K562 (cell line): ENCODE data around the gene TULP3. TPM values are rescaled to one million over a fixed set of nuclear protein-coding genes. Genes with fewer than 3 reads are reported as not detected.

Experiments used
- ARID1B ChIP-seq: fragments of 450-650 bp; IDR thresholded peaks from 2 replicates; pipeline ENCODE4 v1.6.1; 2016; ENCODE audit warnings: antibody characterized with exemption, mild to moderate bottlenecking, inconsistent platforms
- ARID2 ChIP-seq: fragments of 450-650 bp; IDR thresholded peaks from 2 replicates; pipeline ENCODE4 v1.6.1; 2017; ENCODE audit warnings: antibody characterized with exemption, mild to moderate bottlenecking
- CBFA2T3 ChIP-seq: fragments of 450-650 bp; IDR thresholded peaks from 2 replicates; pipeline ENCODE4 v1.6.1; 2017
- DACH1 ChIP-seq: fragments of 450-650 bp; IDR thresholded peaks from 2 replicates; pipeline ENCODE4 v1.6.1; 2018; ENCODE audit not compliant: partially characterized antibody
- DPF2 ChIP-seq: fragments of 450-650 bp; IDR thresholded peaks from 2 replicates; pipeline ENCODE4 v1.6.1; 2016
- EP300 ChIP-seq: IDR thresholded peaks from 2 replicates; pipeline ENCODE4 v1.6.1; 2012; ENCODE audit warnings: low read length, improper control_type of control experiment
- FOSL1 ChIP-seq: fragments of 200-800 bp; sonication (Bioruptor generic); conservative IDR thresholded peaks from 2 replicates; pipeline ENCODE4 v1.6.1; 2016; ENCODE audit warnings: missing genetic modification characterization, missing compliant biosample characterization
- MECOM ChIP-seq: fragments of 250-450 bp; sonication (Bioruptor Pico); IDR thresholded peaks from 2 replicates; pipeline ENCODE4 v1.8.0; 2022; ENCODE audit warnings: inconsistent platforms
- MEF2A ChIP-seq: IDR thresholded peaks from 2 replicates; pipeline ENCODE4 v1.6.1; 2011; ENCODE audit warnings: low read depth, mild to moderate bottlenecking, low read length, moderate library complexity; ENCODE audit not compliant: control insufficient read depth
- MEIS2 ChIP-seq: fragments of 450-650 bp; IDR thresholded peaks from 2 replicates; pipeline ENCODE4 v1.6.1; 2014; ENCODE audit warnings: mild to moderate bottlenecking; ENCODE audit not compliant: partially characterized antibody
- MTA3 ChIP-seq: fragments of 450-650 bp; formaldehyde crosslinking; IDR thresholded peaks from 2 replicates; pipeline ENCODE4 v1.6.1; 2017; ENCODE audit warnings: mild to moderate bottlenecking, borderline replicate concordance
- NEUROD1 ChIP-seq: fragments of 150-350 bp; IDR thresholded peaks from 2 replicates; pipeline ENCODE4 v1.6.1; 2014; ENCODE audit warnings: borderline replicate concordance, low read length, low read depth; ENCODE audit not compliant: partially characterized antibody
- RBM15 ChIP-seq: fragments of 200-400 bp; formaldehyde crosslinking; IDR thresholded peaks from 2 replicates; pipeline ENCODE4 v1.6.1; 2018; ENCODE audit warnings: mild to moderate bottlenecking, low read length, moderate library complexity; ENCODE audit not compliant: insufficient read depth
- RBM22 ChIP-seq: fragments of 200-400 bp; formaldehyde crosslinking; IDR thresholded peaks from 2 replicates; pipeline ENCODE4 v1.6.1; 2018; ENCODE audit warnings: low read length, low read depth; ENCODE audit not compliant: poor library complexity, severe bottlenecking
- RBM25 ChIP-seq: fragments of 200-400 bp; formaldehyde crosslinking; IDR thresholded peaks from 2 replicates; pipeline ENCODE4 v1.6.1; 2018; ENCODE audit warnings: low read length, low read depth, moderate library complexity; ENCODE audit not compliant: severe bottlenecking
- RCOR1 ChIP-seq, 2 experiments: IDR thresholded peaks; 2 replicates each; pipeline ENCODE4 v1.6.1; 2012; ENCODE audit warnings: low read depth in 2 of 2, low read length in 2 of 2, borderline replicate concordance in 1 of 2, improper control_type of control experiment in 1 of 2
- RFX1 ChIP-seq: fragments of 450-650 bp; IDR thresholded peaks from 2 replicates; pipeline ENCODE4 v1.6.1; 2016; ENCODE audit warnings: mild to moderate bottlenecking, moderate library complexity
- SMAD2 ChIP-seq: fragments of 150-350 bp; IDR thresholded peaks from 2 replicates; pipeline ENCODE4 v1.6.1; 2014; ENCODE audit warnings: low read depth, mild to moderate bottlenecking, low read length
- SMARCA4 ChIP-seq: fragments of 450-650 bp; IDR thresholded peaks from 2 replicates; pipeline ENCODE4 v1.6.1; 2016
- SOX6 ChIP-seq: fragments of 450-650 bp; IDR thresholded peaks from 2 replicates; pipeline ENCODE4 v1.6.1; 2014; ENCODE audit warnings: mild to moderate bottlenecking
- SPI1 ChIP-seq: IDR thresholded peaks from 2 replicates; pipeline ENCODE4 v1.6.1; 2011; ENCODE audit warnings: low read depth, low read length, control low read depth, borderline replicate concordance
- TAL1 ChIP-seq: fragments of 450-650 bp; IDR thresholded peaks from 2 replicates; pipeline ENCODE4 v1.6.1; 2016; ENCODE audit warnings: mild to moderate bottlenecking
- ZNF239 ChIP-seq: fragments of 250-450 bp; sonication (Bioruptor Pico); IDR thresholded peaks from 2 replicates; pipeline ENCODE4 v1.4.0; 2020; ENCODE audit warnings: mild to moderate bottlenecking
- polyA plus RNA-seq, 8 experiments: library from polyadenylated mRNA; depleted of rRNA in 4 of 8; stranded (reverse) in 5 of 8; unstranded in 3 of 8; fragments of >200 nt; fragmentation: Nextera tagmentation in 2 of 8; fragmentation: Illumina TruSeq in 1 of 8; extraction: Ambion mirVana in 2 of 8; extraction: Trizol in 1 of 8; gene quantifications; 2 replicates each; pipeline versions ENCODE4 v1.2.1 to v1.2.3, GENCODE V29; 2011 to 2014; ENCODE audit warnings: inconsistent platforms in 1 of 8, missing spikeins in 1 of 8
- total RNA-seq, 7 experiments: library from RNA; depleted of rRNA in 6 of 7; stranded (reverse); fragments of >200 nt in 6 of 7; fragmentation: Illumina TruSeq in 2 of 7; extraction: Trizol in 2 of 7; gene quantifications; 2 replicates each; pipeline versions ENCODE4 v1.2.1 to v1.2.3, GENCODE V29; 2011 to 2021; ENCODE audit warnings: low replicate concordance in 1 of 7
- TF ChIP-seq, protein P1 (sequence below): fragments of 450-650 bp; IDR thresholded peaks from 2 replicates; pipeline ENCODE4 v1.6.1; 2016
- TF ChIP-seq, protein P2 (sequence below): sonication (generic); formaldehyde crosslinking; IDR thresholded peaks from 2 replicates; pipeline ENCODE4 v1.8.0; 2022; ENCODE audit warnings: mild to moderate bottlenecking, missing genetic modification reagents
- TF ChIP-seq, protein P3 (sequence below): IDR thresholded peaks from 2 replicates; pipeline ENCODE4 v1.6.1; 2016; ENCODE audit warnings: missing genetic modification characterization, missing compliant biosample characterization

The TULP3 gene
- total and polyA plus RNA-seq, 9 of the 15 experiments (the other 6 are each of a cell fraction or from before 2014, with no cell fraction given), result 3.6 to 13.3 (median 7.3) TPM

DNA sequence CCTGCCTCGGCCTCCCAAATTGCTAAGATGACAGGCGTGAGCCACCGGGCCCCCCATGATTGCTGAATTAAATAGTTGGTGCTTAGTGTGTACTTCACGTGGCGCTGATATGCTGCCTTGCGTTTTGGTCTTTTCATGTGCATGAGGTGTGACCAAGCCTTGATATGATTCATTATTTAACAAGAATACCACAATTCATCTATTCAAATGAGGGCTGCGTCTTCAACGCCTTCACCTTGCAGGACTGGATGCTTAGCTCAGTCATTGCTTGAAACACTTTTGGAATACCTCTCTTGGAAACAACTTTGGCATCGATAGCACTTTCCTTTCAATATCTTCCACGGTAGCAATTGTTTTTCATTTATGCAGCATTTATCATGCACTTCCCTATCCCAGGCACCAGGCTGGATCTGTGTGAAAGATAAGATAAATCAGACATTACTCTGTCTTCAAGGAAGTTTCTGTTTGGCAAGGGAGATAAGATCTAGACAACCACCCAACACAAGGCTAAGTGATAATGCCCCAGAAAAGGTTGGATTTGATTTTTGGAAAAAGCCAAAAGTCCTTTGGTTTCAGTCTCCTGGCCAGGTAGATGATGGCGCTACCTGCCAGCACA is 67.2 kb downstream of the TULP3 start (continued):
- TF ChIP-seq RFX1, result no peak
- TF ChIP-seq SMARCA4, result peak; percentile 30; the same call in 1 of the 2 replicates
- 0 out of 2 replicates have a peak, but pooled peaks have one; percentile 42 for TF ChIP-seq DPF2
- TF ChIP-seq TAL1, result peak; percentile 37
- TF ChIP-seq RBM15, result no peak
- no peak for TF ChIP-seq ARID2
- no peak for TF ChIP-seq DACH1
- TF ChIP-seq CBFA2T3, result peak; percentile 57; the same call in 1 of the 2 replicates
- TF ChIP-seq MEIS2, result peak; percentile 18
- TF ChIP-seq, protein P1, sequence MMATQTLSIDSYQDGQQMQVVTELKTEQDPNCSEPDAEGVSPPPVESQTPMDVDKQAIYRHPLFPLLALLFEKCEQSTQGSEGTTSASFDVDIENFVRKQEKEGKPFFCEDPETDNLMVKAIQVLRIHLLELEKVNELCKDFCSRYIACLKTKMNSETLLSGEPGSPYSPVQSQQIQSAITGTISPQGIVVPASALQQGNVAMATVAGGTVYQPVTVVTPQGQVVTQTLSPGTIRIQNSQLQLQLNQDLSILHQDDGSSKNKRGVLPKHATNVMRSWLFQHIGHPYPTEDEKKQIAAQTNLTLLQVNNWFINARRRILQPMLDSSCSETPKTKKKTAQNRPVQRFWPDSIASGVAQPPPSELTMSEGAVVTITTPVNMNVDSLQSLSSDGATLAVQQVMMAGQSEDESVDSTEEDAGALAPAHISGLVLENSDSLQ, result no peak
- TF ChIP-seq ARID1B, result peak; percentile 56
- peak; percentile 54 for TF ChIP-seq SPI1
- no peak for TF ChIP-seq ZNF239 (CRISPR knock-in tag)
- TF ChIP-seq MEF2A, result no peak
- TF ChIP-seq, protein P2, sequence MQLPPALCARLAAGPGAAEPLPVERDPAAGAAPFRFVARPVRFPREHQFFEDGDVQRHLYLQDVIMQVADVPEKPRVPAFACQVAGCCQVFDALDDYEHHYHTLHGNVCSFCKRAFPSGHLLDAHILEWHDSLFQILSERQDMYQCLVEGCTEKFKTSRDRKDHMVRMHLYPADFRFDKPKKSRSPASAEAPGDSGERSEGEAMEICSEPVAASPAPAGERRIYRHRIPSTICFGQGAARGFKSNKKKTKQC (CRISPR knock-in tag), result 0 out of 2 replicates have a peak, but pooled peaks have one; percentile 7
- TF ChIP-seq SMAD2, result no peak
- peak; percentile 27; the same call in 1 of the 2 replicates for TF ChIP-seq EP300
- TF ChIP-seq SOX6, result peak; percentile 64; the same call in 1 of the 2 replicates
- no peak for TF ChIP-seq NEUROD1
- TF ChIP-seq, protein P3, sequence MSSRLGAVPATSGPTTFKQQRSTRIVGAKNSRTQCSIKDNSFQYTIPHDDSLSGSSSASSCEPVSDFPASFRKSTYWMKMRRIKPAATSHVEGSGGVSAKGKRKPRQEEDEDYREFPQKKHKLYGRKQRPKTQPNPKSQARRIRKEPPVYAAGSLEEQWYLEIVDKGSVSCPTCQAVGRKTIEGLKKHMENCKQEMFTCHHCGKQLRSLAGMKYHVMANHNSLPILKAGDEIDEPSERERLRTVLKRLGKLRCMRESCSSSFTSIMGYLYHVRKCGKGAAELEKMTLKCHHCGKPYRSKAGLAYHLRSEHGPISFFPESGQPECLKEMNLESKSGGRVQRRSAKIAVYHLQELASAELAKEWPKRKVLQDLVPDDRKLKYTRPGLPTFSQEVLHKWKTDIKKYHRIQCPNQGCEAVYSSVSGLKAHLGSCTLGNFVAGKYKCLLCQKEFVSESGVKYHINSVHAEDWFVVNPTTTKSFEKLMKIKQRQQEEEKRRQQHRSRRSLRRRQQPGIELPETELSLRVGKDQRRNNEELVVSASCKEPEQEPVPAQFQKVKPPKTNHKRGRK (tag), result no peak
- TF ChIP-seq MECOM (CRISPR knock-in tag), result no peak
- 0 out of 2 replicates have a peak, but pooled peaks have one; percentile 11 for TF ChIP-seq MTA3
- no peak for TF ChIP-seq RBM25
- peak in 1 of 2 experiments; percentile 30; a peak in 1 of 4 replicates for TF ChIP-seq RCOR1 (IDR thresholded peaks at IDR 0.05; ENCODE audit: borderline replicate concordance in 1 of 2, low read depth in 2 of 2, low read length in 2 of 2)
- TF ChIP-seq FOSL1, result no peak
- TF ChIP-seq RBM22, result no peak
